Measurements from ENCODE around the gene RASSF7.
A peak's percentile ranks its signal among the peaks of the same experiment; 100 is the strongest.

Gene RASSF7

DNA sequence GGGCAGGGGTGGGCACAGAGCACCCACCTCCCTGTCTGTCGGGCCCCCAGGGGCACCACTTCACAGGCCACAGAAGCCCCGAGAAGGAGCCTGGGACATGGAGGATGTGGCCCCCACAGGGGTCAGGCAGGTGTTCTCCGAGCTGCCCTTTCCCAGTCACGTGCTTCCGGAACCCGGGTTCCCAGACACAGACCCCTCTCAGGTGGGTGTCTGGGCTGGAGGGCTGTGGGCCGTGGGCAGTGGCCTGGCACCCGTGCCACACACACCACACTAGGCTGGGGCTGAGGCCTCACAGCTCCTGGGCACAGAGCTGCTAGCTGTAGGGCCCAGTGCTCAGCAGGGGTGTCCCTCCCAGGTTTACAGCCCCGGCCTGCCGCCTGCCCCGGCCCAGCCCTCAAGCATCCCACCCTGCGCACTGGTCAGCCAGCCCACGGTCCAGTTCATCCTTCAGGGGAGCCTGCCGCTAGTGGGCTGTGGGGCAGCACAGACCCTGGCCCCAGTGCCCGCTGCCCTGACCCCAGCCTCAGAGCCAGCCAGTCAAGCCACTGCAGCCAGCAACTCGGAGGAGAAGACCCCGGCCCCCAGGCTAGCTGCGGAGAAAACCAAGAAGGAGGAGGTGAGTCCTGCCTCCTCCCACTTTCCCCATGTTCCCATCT lies 49.5 kb downstream of the RASSF7 start:
- no peak for DNase-seq (ENCODE audit: low read depth)

- DNase-seq (ENCODE audit: low read depth): no peak
These were observed 50.5 kb downstream of the RASSF7 start for GRCh38 chr11:611001-611996.

DNA sequence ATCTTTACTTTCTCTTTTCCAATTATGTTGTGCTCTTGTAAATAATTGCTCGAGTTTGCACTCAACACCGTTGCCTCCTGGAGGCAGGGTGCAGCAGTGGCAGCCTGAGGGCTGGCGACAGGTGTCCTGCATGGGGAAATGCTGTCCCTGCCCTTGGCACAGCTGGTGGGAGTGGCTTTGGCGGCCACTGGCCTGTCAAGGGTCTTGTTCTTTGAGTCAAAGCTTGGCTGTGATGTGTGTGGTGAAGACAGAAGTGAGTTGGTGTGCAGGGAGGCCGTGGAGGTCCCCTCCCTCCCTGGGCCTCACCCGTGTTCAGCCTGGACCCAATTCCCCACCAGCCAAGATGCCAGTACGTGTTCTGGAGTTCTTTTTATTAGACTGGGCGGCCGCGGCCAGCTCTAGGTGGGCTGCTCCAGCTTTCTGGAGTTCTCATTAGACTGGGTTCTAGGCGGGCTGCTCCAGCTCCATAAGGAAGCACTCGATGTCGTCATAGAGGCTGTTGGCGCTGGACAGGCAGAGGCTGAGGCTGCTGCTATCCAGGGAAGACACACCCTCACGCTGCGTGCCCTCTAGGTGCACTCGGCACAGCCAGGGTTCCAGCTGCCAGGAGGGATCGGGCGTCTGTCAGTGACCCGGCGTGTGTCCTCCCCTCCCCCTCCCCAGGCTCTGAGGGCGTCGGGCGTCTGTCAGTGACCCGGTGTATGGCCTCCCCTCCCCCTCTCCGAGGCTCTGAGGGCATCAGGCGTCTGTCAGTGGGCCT lies 51.6 kb downstream of the RASSF7 start:
- DNase-seq (ENCODE audit: low read depth): peak; percentile 22

GRCh38 chr11:612961-613300 lies 52.2 kb downstream of the RASSF7 start:
- no peak for DNase-seq (ENCODE audit: low read depth)

DNA sequence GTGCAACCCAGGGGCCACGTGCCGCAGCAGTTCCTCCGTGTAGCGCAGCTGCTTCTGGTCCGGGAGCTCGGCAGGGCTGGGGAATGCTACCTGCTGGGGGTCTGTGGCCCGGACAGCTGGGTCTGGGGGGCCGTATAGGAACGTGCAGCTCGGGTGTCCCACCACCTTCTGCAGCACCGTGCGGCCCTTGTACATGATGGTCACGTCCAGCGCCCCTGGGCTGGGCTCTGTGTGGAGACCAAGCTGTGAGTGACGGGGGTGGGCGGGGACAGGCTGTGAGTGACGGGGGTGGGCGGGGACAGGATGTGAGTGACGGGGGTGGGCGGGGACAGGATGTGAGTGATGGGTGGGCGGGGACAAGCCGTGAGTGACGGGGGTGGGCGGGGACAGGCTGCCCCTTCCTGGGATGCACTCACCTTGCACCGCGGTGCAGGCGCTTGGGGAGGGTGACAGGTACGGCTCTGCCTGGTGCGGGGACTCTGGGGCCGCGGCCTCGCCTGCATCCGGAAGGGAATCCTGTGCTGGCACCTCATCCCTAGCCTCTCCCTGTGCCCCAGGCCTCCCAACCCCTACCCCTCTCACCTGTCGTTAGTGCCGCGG lies 52.7 kb downstream of the RASSF7 start:
- DNase-seq (ENCODE audit: low read depth): peak; percentile 54

Data from iris pigment epithelial cell (primary cell).